OCI-LY1 (cell line): ENCODE data around the gene TMEM201.

Source experiments
- EZH2 ChIP-seq: fragments of 200-600 bp; sonication (generic), shearing (Covaris generic); IDR thresholded peaks from 2 replicates; pipeline ENCODE4 v1.8.0; 2017; ENCODE audit warnings: borderline replicate concordance, mixed run types, mild to moderate bottlenecking, antibody characterized with exemption, low read length, moderate library complexity, mixed read lengths
- TF ChIP-seq, protein P1 (sequence below): fragments of 200-600 bp; sonication (generic), shearing (Covaris generic); IDR thresholded peaks from 2 replicates; pipeline ENCODE4 v1.5.1; 2017; ENCODE audit warnings: mild to moderate bottlenecking, antibody characterized with exemption, low read length, moderate library complexity, mixed read lengths

DNA sequence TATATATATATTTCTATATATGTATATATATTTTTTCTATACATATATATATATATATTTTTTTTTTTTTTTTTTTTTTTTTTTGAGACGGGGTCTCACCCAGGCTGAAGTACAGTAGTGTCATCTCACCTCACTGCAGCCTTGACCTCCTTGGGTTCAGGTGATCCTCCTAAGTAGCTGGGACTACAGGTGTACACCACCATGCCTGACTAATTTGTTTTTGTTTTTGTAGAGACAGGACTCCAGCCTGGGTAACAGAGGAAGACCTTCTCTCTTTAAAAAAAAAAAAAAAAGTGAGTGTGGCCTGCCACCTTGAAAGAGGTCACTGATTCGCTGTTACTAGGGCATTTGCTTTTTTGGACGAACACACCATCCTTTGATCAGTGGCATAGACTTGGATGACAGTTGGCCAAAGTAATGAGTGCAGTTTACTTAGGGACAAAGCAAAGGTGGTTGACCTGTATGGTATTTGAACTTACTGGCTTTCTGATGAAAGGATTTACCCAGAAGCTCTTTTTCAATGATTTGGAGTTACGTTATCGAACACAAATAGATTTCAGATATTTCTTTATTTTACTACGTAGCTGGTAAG, 38.7 kb upstream of the TMEM201 start:
- TF ChIP-seq, protein P1, sequence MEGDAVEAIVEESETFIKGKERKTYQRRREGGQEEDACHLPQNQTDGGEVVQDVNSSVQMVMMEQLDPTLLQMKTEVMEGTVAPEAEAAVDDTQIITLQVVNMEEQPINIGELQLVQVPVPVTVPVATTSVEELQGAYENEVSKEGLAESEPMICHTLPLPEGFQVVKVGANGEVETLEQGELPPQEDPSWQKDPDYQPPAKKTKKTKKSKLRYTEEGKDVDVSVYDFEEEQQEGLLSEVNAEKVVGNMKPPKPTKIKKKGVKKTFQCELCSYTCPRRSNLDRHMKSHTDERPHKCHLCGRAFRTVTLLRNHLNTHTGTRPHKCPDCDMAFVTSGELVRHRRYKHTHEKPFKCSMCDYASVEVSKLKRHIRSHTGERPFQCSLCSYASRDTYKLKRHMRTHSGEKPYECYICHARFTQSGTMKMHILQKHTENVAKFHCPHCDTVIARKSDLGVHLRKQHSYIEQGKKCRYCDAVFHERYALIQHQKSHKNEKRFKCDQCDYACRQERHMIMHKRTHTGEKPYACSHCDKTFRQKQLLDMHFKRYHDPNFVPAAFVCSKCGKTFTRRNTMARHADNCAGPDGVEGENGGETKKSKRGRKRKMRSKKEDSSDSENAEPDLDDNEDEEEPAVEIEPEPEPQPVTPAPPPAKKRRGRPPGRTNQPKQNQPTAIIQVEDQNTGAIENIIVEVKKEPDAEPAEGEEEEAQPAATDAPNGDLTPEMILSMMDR = no peak
- TF ChIP-seq EZH2 = no peak
